Measurements from ENCODE around the gene UBTD1.
"Not testable (repeated sequence)": the region's sequence is repeated elsewhere in the genome, so short reads cannot be mapped to it uniquely, and the experiment has no call there.

Gene UBTD1

DNA sequence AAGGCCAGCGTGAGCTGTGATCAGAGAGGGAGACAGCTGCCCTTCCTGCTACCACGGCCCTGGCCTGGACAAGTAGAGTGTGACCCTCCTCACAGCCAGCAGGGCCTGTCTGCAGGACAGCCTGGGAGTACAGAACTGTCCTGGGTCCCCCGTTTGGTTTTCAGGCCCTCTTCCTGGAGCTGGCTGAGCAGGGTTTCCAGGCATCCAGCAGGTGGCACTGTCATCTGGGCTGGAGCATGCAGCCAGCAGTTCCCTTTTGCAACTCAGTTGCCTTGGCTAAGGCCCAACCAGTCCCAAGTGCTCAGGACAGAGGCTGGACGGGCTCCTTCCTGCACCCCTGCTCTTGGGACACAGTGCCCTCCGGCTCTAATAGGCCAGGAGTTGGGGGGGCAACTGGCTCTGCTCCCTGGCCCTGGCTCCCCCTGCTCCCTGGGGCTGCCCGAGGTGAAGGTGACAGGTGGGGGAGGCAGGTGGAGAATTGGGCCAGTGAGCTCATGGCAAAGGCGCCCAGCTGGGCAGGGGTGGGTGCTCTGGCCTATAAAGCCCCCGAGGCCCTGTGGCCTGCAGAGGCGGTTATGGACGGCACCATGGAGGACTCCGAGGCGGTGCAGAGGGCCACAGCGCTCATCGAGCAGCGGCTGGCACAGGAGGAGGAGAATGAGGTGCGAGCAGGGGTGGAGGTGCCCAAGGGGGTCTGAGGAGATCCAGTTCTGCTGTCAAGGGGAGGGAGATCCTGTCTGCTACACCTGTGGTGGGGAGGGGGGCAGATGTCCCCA is 73.7 kb downstream of the UBTD1 start, which contains the start of gene ANKRD2:
Gene ANKRD2 (plus strand): TSS at position 566 of the 776 bp plus-strand sequence. CDS start 10 bp downstream, at position 576.
- peak; percentile 80 to 89 for DNase-seq
- Histone ChIP-seq H3K27me3 (no peaks in the 10 kb centered on the region), H3K9me3 (no peaks in the 10 kb centered on the region), H3K4me3 (no peak within 1 kb of the TSS), H3K27ac (no peak within 1 kb of the TSS), H3K4me1 (peaks cover 0 to 41% (median 28%) of the 10 kb centered on the region in 4 donors), H3K36me3 (peaks cover 0 to 40% (median 35%) of the 10 kb centered on the region in 3 donors)
- TF ChIP-seq, protein P1, sequence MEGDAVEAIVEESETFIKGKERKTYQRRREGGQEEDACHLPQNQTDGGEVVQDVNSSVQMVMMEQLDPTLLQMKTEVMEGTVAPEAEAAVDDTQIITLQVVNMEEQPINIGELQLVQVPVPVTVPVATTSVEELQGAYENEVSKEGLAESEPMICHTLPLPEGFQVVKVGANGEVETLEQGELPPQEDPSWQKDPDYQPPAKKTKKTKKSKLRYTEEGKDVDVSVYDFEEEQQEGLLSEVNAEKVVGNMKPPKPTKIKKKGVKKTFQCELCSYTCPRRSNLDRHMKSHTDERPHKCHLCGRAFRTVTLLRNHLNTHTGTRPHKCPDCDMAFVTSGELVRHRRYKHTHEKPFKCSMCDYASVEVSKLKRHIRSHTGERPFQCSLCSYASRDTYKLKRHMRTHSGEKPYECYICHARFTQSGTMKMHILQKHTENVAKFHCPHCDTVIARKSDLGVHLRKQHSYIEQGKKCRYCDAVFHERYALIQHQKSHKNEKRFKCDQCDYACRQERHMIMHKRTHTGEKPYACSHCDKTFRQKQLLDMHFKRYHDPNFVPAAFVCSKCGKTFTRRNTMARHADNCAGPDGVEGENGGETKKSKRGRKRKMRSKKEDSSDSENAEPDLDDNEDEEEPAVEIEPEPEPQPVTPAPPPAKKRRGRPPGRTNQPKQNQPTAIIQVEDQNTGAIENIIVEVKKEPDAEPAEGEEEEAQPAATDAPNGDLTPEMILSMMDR (IDR thresholded peaks at IDR 0.05), result peak; percentile 93 to 94
- intact Hi-C loops (cut with DNase I; ENCODE audit: low total_unique reads), result loop anchor here (1.0 kb wide), 1 partner anchor 41 kb away; no protein-coding TSS in a partner anchor

DNA sequence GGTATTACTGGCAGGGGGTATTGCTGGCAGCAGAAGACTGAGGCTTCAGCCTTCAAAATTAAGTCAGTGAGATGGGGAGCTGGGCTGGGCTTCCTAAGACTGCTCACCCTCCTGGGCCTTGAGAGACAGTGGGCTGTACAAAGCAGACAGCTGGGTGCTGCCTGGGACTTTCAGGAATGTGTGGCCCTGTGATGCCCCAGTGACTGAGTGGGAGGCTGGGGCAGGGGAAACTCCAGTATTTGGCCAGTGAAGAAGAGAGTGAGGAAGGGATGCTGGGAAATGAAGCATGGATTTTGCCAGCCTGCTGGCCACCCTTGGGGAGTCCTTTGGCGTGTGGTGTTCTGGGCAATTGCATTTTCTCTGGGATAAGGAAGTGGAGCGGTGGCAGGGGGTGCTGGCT is 74.3 kb downstream of the UBTD1 start:
- no peak for DNase-seq
- TF ChIP-seq, protein P1 (IDR thresholded peaks at IDR 0.05), result no peak
- H3K4me1 ChIP-seq, result peaks cover 0 to 41% (median 28%) of the 10 kb centered on the region in 4 donors
- H3K4me3 ChIP-seq, result no peak overlapping the region
- H3K36me3 ChIP-seq, result peaks cover 0 to 37% (median 32%) of the 10 kb centered on the region in 3 donors
- no peak overlapping the region for H3K27ac ChIP-seq
- H3K27me3 ChIP-seq, result no peaks in the 10 kb centered on the region
- intact Hi-C loops (cut with DNase I; ENCODE audit: low total_unique reads), result no loop called here
- no peaks in the 10 kb centered on the region for H3K9me3 ChIP-seq

DNA sequence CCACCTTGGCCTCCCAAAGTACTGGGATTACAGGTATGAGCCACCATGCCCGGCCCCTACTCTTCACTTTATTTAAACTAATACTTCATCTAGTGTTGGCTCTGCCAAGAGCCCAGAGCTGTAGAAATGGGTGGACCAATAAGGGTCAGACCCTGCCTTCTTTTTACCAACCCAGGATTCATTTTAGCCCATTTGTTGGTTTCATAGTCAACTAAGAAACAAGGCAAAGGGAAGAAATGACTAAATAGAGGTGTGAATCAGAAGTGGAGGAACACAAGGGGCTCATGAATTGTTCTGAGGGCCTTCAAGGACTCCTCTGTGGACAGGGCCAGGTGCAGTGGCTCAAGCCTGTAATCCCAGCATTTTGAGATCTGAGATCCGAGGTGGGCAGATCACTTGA is 74.9 kb downstream of the UBTD1 start:
- Histone ChIP-seq H3K27me3 (no peaks in the 10 kb centered on the region), H3K4me3 (no peak overlapping the region), H3K4me1 (peaks cover 0 to 41% (median 28%) of the 10 kb centered on the region in 4 donors), H3K36me3 (peaks cover 0 to 31% (median 25%) of the 10 kb centered on the region in 3 donors), H3K27ac (peak overlapping the region in 1 of 2 donors; percentile 46), H3K9me3 (no peaks in the 10 kb centered on the region)
- TF ChIP-seq, protein P1 (IDR thresholded peaks at IDR 0.05), result no peak
- no peak for DNase-seq
- intact Hi-C loops (cut with DNase I; ENCODE audit: low total_unique reads), result no loop called here

DNA sequence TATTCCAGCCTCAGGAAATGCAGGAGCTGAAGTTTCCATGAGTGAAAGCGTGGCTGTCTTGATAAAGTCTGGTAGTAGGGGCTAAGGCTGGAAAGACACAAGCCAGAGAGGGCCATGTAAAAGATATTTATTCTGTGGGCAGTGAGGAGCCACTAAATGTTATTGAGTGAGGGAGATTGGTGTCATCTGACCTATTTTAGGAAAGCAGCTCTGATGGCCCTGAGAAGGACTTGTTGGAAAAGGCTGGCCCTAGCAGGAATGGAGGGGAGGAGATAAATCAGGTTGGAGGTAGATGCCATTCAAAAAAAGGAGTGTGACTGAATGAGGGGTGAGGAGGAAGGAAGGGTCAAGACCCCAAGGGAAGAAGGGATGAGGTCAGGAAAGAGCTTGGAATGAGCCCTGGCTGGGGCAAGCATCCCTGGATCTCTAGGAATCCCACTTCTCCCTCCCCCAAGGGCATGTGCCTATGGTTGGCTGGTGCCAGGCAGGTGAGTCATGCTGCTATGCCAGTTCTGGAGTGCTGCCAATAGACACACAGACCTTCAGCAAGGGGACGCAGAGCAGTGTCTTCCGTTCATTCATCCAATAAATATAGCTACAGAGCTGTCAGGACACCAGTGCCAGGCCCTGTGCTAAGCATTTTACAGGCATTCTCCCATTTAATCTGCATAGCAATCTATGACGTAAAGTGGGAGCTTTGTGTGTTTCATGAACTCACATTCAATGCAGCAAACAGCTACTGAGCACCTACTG is 75.8 kb downstream of the UBTD1 start:
- H3K27me3 ChIP-seq, result no peaks in the 10 kb centered on the region
- peak overlapping the region; percentile 40 to 46 for H3K27ac ChIP-seq
- H3K36me3 ChIP-seq, result peaks cover 0 to 22% (median 17%) of the 10 kb centered on the region in 3 donors
- intact Hi-C loops (cut with DNase I; ENCODE audit: low total_unique reads), result no loop called here
- peak in 1 of 2 donors; percentile 80 for DNase-seq
- H3K9me3 ChIP-seq, result no peaks in the 10 kb centered on the region
- TF ChIP-seq, protein P1 (IDR thresholded peaks at IDR 0.05), result no peak
- peaks cover 0 to 41% (median 28%) of the 10 kb centered on the region in 4 donors for H3K4me1 ChIP-seq
- H3K4me3 ChIP-seq, result no peak overlapping the region

DNA sequence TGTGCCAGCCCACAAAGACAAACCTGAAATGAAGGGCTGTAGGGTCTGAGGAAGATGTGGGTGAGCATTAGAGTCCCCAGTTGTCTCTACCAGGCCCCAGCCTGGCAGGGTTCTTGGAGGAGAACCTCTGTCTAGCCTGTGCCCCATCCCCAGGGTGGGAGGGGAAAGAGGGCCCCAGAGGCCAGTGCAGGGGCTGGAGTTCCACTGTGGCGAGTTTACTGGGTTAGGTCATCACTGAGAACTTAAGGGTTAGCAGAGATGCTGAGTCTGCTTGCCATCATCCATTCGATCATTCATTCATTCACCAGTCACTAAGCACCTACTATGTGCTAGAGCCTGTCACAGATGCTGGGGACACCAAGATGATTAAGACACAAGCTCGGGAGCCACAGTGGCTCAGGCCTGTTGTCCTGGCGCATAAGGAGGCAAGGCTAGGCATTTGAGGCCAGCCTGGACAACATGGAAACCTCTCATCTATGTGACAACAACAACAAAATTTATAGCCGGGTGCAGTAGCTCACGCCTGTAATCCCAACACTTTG is 76.5 kb downstream of the UBTD1 start:
- no peak for DNase-seq
- Histone ChIP-seq H3K27me3 (no peaks in the 10 kb centered on the region), H3K9me3 (no peaks in the 10 kb centered on the region), H3K4me3 (no peak overlapping the region), H3K27ac (peak overlapping the region in 1 of 2 donors; percentile 46), H3K4me1 (peaks cover 0 to 41% (median 28%) of the 10 kb centered on the region in 4 donors), H3K36me3 (peaks cover 0 to 16% (median 10%) of the 10 kb centered on the region in 3 donors)
- TF ChIP-seq, protein P1 (IDR thresholded peaks at IDR 0.05), result no peak
- intact Hi-C loops (cut with DNase I; ENCODE audit: low total_unique reads), result no loop called here

DNA sequence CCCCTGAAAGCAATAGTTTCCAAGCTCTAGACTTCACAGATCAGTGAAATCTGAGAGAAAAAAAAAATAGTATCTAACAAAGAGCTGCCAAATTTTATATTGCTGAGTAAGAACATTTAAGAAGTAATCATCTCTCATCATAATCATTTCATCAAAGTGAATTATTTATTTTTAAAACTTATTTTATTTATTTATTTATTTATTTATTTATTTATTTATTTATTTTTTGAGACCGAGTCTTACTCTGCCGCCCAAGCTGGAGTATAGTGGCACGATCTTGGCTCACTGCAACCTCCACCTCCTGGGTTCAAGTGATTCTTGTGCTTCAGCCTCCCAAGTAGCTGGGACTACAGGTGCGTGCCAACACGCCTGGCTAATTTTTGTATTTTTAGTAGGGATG is 77.8 kb downstream of the UBTD1 start:
- DNase-seq; H3K4me3 ChIP-seq; H3K36me3 ChIP-seq; H3K27ac ChIP-seq; H3K27me3 ChIP-seq; intact Hi-C loops (cut with DNase I; ENCODE audit: low total_unique reads); H3K9me3 ChIP-seq: not testable (repeated sequence)
- peaks cover 0 to 40% (median 26%) of the 10 kb centered on the region in 4 donors for H3K4me1 ChIP-seq
